ENCODE data around the gene TMEM132D.

The TMEM132D gene

GRCh38 chr12:129025055-129025454 is 878.8 kb downstream of the TMEM132D start:
- DNase-seq = no peak
